Mesendoderm (in vitro differentiated cells): ENCODE measurements around the gene TXNIP.

Source experiments
- DNase-seq: peaks from one replicate; pipeline ENCODE4 v3.0.0; 2013
- H2AK5ac ChIP-seq: 2 replicates; pipeline ENCODE4 v1.6.1; 2013; ENCODE audit warnings: low read length, inconsistent platforms
- H2BK120ac ChIP-seq: 2 replicates; pipeline ENCODE4 v1.6.1; 2013; ENCODE audit warnings: low read depth, mild to moderate bottlenecking, low read length, moderate library complexity, mixed read lengths
- H2BK15ac ChIP-seq: replicated peaks from 2 replicates; pipeline ENCODE4 v1.6.1; 2013; ENCODE audit warnings: low read depth, mild to moderate bottlenecking, moderate library complexity
- H2BK5ac ChIP-seq: 2 replicates; pipeline ENCODE4 v1.6.1; 2013; ENCODE audit warnings: low read length, inconsistent platforms
- H3K18ac ChIP-seq: 2 replicates; pipeline ENCODE4 v1.6.1; 2013; ENCODE audit warnings: mild to moderate bottlenecking, low read length, mixed read lengths
- H3K23ac ChIP-seq: one replicate; pipeline ENCODE4 v1.6.1; 2013; ENCODE audit warnings: low read length
- H3K27ac ChIP-seq: 2 replicates; pipeline ENCODE4 v1.5.1; 2013; ENCODE audit warnings: low read depth, mild to moderate bottlenecking, inconsistent platforms, low read length, moderate library complexity
- H3K27me3 ChIP-seq: 2 replicates; pipeline ENCODE4 v1.6.1; 2013; ENCODE audit warnings: low read length, control low read depth, mild to moderate bottlenecking, inconsistent platforms; ENCODE audit not compliant: insufficient read depth, poor library complexity
- H3K36me3 ChIP-seq: 2 replicates; pipeline ENCODE4 v1.6.1; 2013; ENCODE audit warnings: low read length, inconsistent platforms; ENCODE audit not compliant: control insufficient read depth, insufficient read depth
- H3K4ac ChIP-seq: one replicate; pipeline ENCODE4 v1.6.1; 2013; ENCODE audit warnings: low read depth, mild to moderate bottlenecking, low read length, moderate library complexity
- H3K4me1 ChIP-seq: 2 replicates; pipeline ENCODE4 v1.6.1; 2013; ENCODE audit warnings: low read depth, low read length, inconsistent platforms; ENCODE audit not compliant: control insufficient read depth
- H3K4me2 ChIP-seq: 2 replicates; pipeline ENCODE4 v1.6.1; 2013; ENCODE audit warnings: low read length
- H3K4me3 ChIP-seq: 2 replicates; pipeline ENCODE4 v1.5.1; 2013; ENCODE audit warnings: mild to moderate bottlenecking, low read length
- H3K56ac ChIP-seq: one replicate; pipeline ENCODE4 v1.6.1; 2013; ENCODE audit warnings: low read length
- H3K79me1 ChIP-seq: 2 replicates; pipeline ENCODE4 v1.6.1; 2013; ENCODE audit warnings: low read length, inconsistent platforms
- H3K79me2 ChIP-seq: 2 replicates; pipeline ENCODE4 v1.6.1; 2013; ENCODE audit warnings: mild to moderate bottlenecking, low read length; ENCODE audit not compliant: control insufficient read depth, insufficient read depth
- H3K9ac ChIP-seq: 2 replicates; pipeline ENCODE4 v1.6.1; 2013; ENCODE audit warnings: low read length, inconsistent platforms
- H4K5ac ChIP-seq: one replicate; pipeline ENCODE4 v1.6.1; 2013; ENCODE audit warnings: low read length
- H4K8ac ChIP-seq: one replicate; pipeline ENCODE4 v1.6.1; 2013; ENCODE audit warnings: low read depth, mild to moderate bottlenecking, control low read depth, low read length, moderate library complexity
- WGBS: extraction: QIAGEN DNeasy Blood & Tissue Kit; methylation state at CpG from one replicate; pipeline ENCODE4 v1.1.7; 2013; ENCODE audit warnings: low lambda C conversion rate, missing lambda C conversion rate; ENCODE audit not compliant: insufficient coverage; ENCODE audit errors: extremely low coverage; 5-methylcytosine and 5-hydroxymethylcytosine counted together

Gene TXNIP

GRCh38 chr1:145964328-145965118 lies 31.9 kb downstream of the TXNIP start, which contains the start of the genes ANKRD34A and POLR3GL:
TSS of gene ANKRD34A (minus strand) at chr1:145964575. CDS start at chr1:145961759, 2,816 bp downstream.
TSS of gene POLR3GL (plus strand) at chr1:145964690. CDS start at chr1:145974866, 10,176 bp downstream.
- peak within 1 kb of the TSS; percentile 66 for H3K4ac ChIP-seq
- no peak within 1 kb of the TSS for H2BK15ac ChIP-seq
- H3K56ac ChIP-seq, result peak within 1 kb of the TSS; percentile 84
- no CpG with 5 or more reads among the region's 37 CpGs for WGBS
- H3K4me2 ChIP-seq, result peak within 1 kb of the TSS; percentile 72
- peak within 1 kb of the TSS; percentile 82 for H3K18ac ChIP-seq
- H3K27ac ChIP-seq, result peak within 1 kb of the TSS; percentile 52
- peak within 1 kb of the TSS; percentile 61 for H3K4me3 ChIP-seq
- H3K79me2 ChIP-seq, result no peaks in the 10 kb centered on the region
- no peak within 1 kb of the TSS for H4K8ac ChIP-seq
- peak within 1 kb of the TSS; percentile 33 for H4K5ac ChIP-seq
- H3K27me3 ChIP-seq, result peaks cover 6% of the 10 kb centered on the region
- peak within 1 kb of the TSS; percentile 78 for H3K9ac ChIP-seq
- H3K23ac ChIP-seq, result no peak within 1 kb of the TSS
- no peak within 1 kb of the TSS for H2BK5ac ChIP-seq
- no peak within 1 kb of the TSS for H2AK5ac ChIP-seq
- H3K4me1 ChIP-seq, result peaks cover 18% of the 10 kb centered on the region
- H3K79me1 ChIP-seq, result no peaks in the 10 kb centered on the region
- no peak within 1 kb of the TSS for H2BK120ac ChIP-seq
- DNase-seq, result peak; percentile 99
- no peaks in the 10 kb centered on the region for H3K36me3 ChIP-seq

- Histone ChIP-seq H3K27me3 (peaks cover 8% of the 10 kb centered on the region), H2BK120ac (no peak overlapping the region), H4K5ac (peak overlapping the region; percentile 33), H3K56ac (peak overlapping the region; percentile 79), H2BK15ac (no peak overlapping the region), H3K4ac (peak overlapping the region; percentile 66), H2BK5ac (no peak overlapping the region), H3K23ac (no peak overlapping the region), H3K79me2 (no peaks in the 10 kb centered on the region), H2AK5ac (no peak overlapping the region), H3K9ac (peak overlapping the region; percentile 75), H3K36me3 (no peaks in the 10 kb centered on the region), H4K8ac (no peak overlapping the region), H3K4me2 (peak overlapping the region; percentile 64), H3K18ac (peak overlapping the region; percentile 82), H3K79me1 (no peaks in the 10 kb centered on the region), H3K27ac (peak overlapping the region; percentile 52), H3K4me1 (peaks cover 18% of the 10 kb centered on the region), H3K4me3 (no peak overlapping the region)
- no CpG with 5 or more reads among the region's 5 CpGs for whole genome bisulfite sequencing
- DNase-seq, result peak; percentile 54
Measured at GRCh38 chr1:145963265-145964019, 32.9 kb downstream of the TXNIP start.

GRCh38 chr1:145962157-145963102 lies 33.9 kb downstream of the TXNIP start:
- Histone ChIP-seq H2BK120ac (no peak overlapping the region), H3K4ac (no peak overlapping the region), H3K4me1 (peaks cover 20% of the 10 kb centered on the region), H3K27ac (no peak overlapping the region), H3K18ac (peak overlapping the region; percentile 60), H3K23ac (no peak overlapping the region), H2BK5ac (no peak overlapping the region), H3K56ac (peak overlapping the region; percentile 88), H4K5ac (no peak overlapping the region), H3K4me2 (peak overlapping the region; percentile 94), H2BK15ac (no peak overlapping the region), H2AK5ac (peak overlapping the region; percentile 48), H3K27me3 (peaks cover 8% of the 10 kb centered on the region), H3K9ac (peak overlapping the region; percentile 83), H4K8ac (no peak overlapping the region), H3K36me3 (no peaks in the 10 kb centered on the region), H3K79me1 (no peaks in the 10 kb centered on the region), H3K4me3 (peak overlapping the region; percentile 27), H3K79me2 (no peaks in the 10 kb centered on the region)
- DNase-seq, result peak; percentile 25
- no CpG with 5 or more reads among the region's 36 CpGs for WGBS

GRCh38 chr1:145961425-145962156 lies 34.8 kb downstream of the TXNIP start:
- Histone ChIP-seq H2BK5ac (peak overlapping the region; percentile 24), H4K5ac (no peak overlapping the region), H2BK15ac (no peak overlapping the region), H3K23ac (peak overlapping the region; percentile 90), H3K4ac (peak overlapping the region; percentile 57), H3K36me3 (no peaks in the 10 kb centered on the region), H2AK5ac (no peak overlapping the region), H3K79me2 (no peaks in the 10 kb centered on the region), H3K79me1 (no peaks in the 10 kb centered on the region), H3K27ac (no peak overlapping the region), H3K27me3 (peaks cover 8% of the 10 kb centered on the region), H3K18ac (no peak overlapping the region), H3K9ac (peak overlapping the region; percentile 83), H3K4me1 (peaks cover 20% of the 10 kb centered on the region), H3K4me3 (peak overlapping the region; percentile 27), H3K4me2 (peak overlapping the region; percentile 94), H2BK120ac (no peak overlapping the region), H4K8ac (no peak overlapping the region), H3K56ac (peak overlapping the region; percentile 88)
- peak; percentile 44 for DNase-seq
- no CpG with 5 or more reads among the region's 57 CpGs for WGBS

- no peak overlapping the region for H2BK5ac ChIP-seq
Measured at GRCh38 chr1:145961109-145961424, 35.3 kb downstream of the TXNIP start.

More at GRCh38 chr1:145961109-145961424, 35.3 kb downstream of the TXNIP start:
- no peaks in the 10 kb centered on the region for H3K79me1 ChIP-seq
- H3K27ac ChIP-seq, result no peak overlapping the region
- peak overlapping the region; percentile 57 for H3K4ac ChIP-seq
- H3K79me2 ChIP-seq, result no peaks in the 10 kb centered on the region
- H3K4me2 ChIP-seq, result peak overlapping the region; percentile 94
- H3K56ac ChIP-seq, result peak overlapping the region; percentile 88
- no peak overlapping the region for H3K23ac ChIP-seq
- H4K5ac ChIP-seq, result no peak overlapping the region
- no peak overlapping the region for H2BK120ac ChIP-seq
- H2BK15ac ChIP-seq, result no peak overlapping the region
- peak overlapping the region; percentile 27 for H3K4me3 ChIP-seq
- no peaks in the 10 kb centered on the region for H3K36me3 ChIP-seq
- no CpG with 5 or more reads among the region's 22 CpGs for WGBS
- H2AK5ac ChIP-seq, result no peak overlapping the region
- H3K18ac ChIP-seq, result peak overlapping the region; percentile 51
- H4K8ac ChIP-seq, result no peak overlapping the region
- H3K9ac ChIP-seq, result peak overlapping the region; percentile 83
- no peak for DNase-seq
- H3K4me1 ChIP-seq, result peaks cover 20% of the 10 kb centered on the region
- peaks cover 8% of the 10 kb centered on the region for H3K27me3 ChIP-seq
